ENCODE measurements around the gene ZNF445.

DNA sequence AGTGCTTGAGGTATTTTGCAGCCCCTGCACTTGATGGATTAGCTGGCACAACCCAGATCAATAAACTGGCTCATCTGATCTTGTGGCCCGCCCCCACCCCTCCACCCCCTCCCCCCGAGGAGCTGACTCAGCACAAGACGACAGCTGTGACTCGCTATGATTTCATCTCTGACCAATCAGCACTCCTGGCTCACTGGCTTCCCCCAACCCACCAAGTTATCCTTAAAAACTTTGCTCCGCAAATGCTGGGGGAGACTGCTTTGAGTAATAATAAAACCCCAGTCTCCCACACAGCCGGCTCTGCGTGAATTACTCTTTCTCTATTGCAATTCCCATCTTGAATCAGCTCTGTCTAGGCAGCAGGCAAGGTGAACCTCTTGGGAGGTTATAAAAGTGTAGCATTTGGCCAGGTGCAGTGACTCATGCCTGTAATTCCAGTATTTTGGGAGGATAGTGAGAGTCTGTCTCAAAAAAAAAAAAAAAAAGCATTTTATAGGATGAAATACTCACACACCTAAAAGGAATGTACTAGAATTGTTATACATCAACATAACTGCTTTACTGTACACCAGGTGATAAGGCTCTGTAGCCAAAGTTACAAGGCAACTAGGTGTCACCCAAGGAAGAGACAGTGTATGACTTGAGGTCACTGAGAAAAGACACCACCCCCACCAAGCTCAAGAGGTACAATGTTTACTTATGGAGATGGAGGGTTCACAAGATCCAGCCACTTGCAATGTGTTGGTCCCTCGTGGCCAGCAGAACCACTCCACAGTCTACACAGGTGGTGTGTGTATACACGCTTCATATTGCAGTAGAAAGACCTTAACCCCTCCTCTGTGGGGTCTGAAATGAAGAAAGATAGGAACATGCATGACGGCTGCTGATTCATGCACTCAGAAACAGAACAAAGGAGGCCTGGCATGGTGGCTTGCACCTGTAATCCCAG, 8.6 kb downstream of the ZNF445 start:
- TF ChIP-seq, protein P1, sequence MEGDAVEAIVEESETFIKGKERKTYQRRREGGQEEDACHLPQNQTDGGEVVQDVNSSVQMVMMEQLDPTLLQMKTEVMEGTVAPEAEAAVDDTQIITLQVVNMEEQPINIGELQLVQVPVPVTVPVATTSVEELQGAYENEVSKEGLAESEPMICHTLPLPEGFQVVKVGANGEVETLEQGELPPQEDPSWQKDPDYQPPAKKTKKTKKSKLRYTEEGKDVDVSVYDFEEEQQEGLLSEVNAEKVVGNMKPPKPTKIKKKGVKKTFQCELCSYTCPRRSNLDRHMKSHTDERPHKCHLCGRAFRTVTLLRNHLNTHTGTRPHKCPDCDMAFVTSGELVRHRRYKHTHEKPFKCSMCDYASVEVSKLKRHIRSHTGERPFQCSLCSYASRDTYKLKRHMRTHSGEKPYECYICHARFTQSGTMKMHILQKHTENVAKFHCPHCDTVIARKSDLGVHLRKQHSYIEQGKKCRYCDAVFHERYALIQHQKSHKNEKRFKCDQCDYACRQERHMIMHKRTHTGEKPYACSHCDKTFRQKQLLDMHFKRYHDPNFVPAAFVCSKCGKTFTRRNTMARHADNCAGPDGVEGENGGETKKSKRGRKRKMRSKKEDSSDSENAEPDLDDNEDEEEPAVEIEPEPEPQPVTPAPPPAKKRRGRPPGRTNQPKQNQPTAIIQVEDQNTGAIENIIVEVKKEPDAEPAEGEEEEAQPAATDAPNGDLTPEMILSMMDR (conservative IDR thresholded peaks at IDR 0.05; ENCODE audit: low read length), result no peak
- no peak for TF ChIP-seq EZH2phosphoT487 (IDR thresholded peaks at IDR 0.05; ENCODE audit: borderline replicate concordance)
